ENCODE results near the gene EIF4G3. TPM values are rescaled to one million over a fixed set of nuclear protein-coding genes. Genes with fewer than 3 reads are reported as not detected.

The EIF4G3 gene
- total and polyA plus RNA-seq, 2 of the 8 experiments (the other 6 are each of a cell fraction or from before 2014, with no cell fraction given): 47.5 to 66.6 TPM

DNA sequence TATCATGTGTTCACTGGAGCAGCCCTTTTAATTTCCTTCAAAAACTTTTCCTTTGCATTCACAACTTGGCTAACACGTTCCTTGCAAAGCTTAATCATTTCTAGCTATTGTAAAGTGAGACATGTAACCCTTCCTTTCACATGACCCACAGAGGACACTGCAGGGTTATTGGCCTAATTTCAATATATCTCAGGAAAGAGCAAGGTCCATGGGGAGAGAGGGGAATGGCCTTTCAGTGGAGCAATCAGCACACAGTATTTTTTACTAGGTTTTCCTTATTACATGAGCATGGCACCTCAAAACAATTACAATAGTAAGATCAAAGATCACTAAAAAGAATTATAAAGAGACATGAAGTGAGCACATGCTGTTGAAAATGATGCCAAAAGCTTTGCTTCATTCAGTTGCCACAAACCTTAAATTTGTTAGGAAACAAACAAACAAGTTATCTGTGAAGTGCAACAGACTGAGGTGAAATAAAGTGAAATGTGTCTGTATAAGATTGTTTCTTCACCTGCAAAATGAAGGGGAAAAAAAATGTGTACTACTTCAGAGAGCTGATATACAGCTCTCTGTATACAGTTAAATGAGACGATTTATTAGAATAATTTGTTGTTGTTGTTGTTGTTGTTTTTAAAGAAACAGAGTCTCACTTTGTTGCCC, 61.5 kb downstream of the EIF4G3 start:
- POLR2A ChIA-PET (ENCODE audit: partially characterized antibody): interaction anchor here (0.6 to 3.2 kb wide), 3 partner anchors 8 to 13 kb away, joined by 4 to 9 read pairs (median 4); no protein-coding TSS in a partner anchor
- peaks cover 0 to 46% of the 10 kb centered on the region in 2 experiments; a peak in 2 of 4 replicates for H3K79me2 ChIP-seq (ENCODE audit: control insufficient read depth in 1 of 2, insufficient read depth in 2 of 2, low read length in 2 of 2)
- no peak overlapping the region for H3K18ac ChIP-seq (ENCODE audit: extremely low read depth, low read length)
- no peak overlapping the region for H3K14ac ChIP-seq (ENCODE audit: insufficient read length)
- no peak overlapping the region for H4K91ac ChIP-seq (replicated peaks; ENCODE audit: insufficient read length, low read length)
- no peak overlapping the region for H3K56ac ChIP-seq (replicated peaks; ENCODE audit: insufficient read length, low read depth, low read length)
- H2BK20ac ChIP-seq (ENCODE audit: low read length): no peak overlapping the region
- H3K4me1 ChIP-seq (replicated peaks in 1 of 4; ENCODE audit: control insufficient read depth in 3 of 4, insufficient read depth in 4 of 4, low read length in 3 of 4): no peaks in the 10 kb centered on the region
- no peak overlapping the region for H2BK5ac ChIP-seq (ENCODE audit: low read depth, low read length)
- H3K4me2 ChIP-seq (ENCODE audit: insufficient read depth in 1 of 2, low read depth in 2 of 2, low read length in 2 of 2): no peak overlapping the region
- no peak overlapping the region for H2BK12ac ChIP-seq (ENCODE audit: low read depth, low read length)
- H4K8ac ChIP-seq (ENCODE audit: extremely low read depth, insufficient read depth, low read length): no peak overlapping the region
- CTCF ChIA-PET (ENCODE audit: partially characterized antibody): interaction anchor here (0.6 to 1.4 kb wide), 3 partner anchors 9 to 303 kb away, joined by 3 to 4 read pairs (median 4); no protein-coding TSS in a partner anchor
- WGBS, 2 experiments (ENCODE audit: extremely low coverage in 1 of 2, insufficient coverage in 1 of 2, insufficient read length in 1 of 2, insufficient replicate concordance in 2 of 2, low coverage in 1 of 2, low lambda C conversion rate in 2 of 2, missing lambda C conversion rate in 1 of 2): 85% methylated on average over 2 of the region's 2 CpGs; no CpG with 5 or more reads in 1 of the 2 experiments
- H4K20me1 ChIP-seq (replicated peaks in 1 of 2; ENCODE audit: control insufficient read depth in 1 of 2, insufficient read depth in 2 of 2, low read length in 2 of 2): peaks cover 2 to 7% of the 10 kb centered on the region in 2 experiments
- no peak overlapping the region for H2BK15ac ChIP-seq (ENCODE audit: low read length)
- no peak overlapping the region for H4K5ac ChIP-seq (ENCODE audit: insufficient read length, low read depth, low read length)
- H3K9me3 ChIP-seq (ENCODE audit: insufficient read depth in 2 of 2, low read depth in 1 of 2, low read length in 1 of 2): no peaks in the 10 kb centered on the region
- no peak overlapping the region for H3K9ac ChIP-seq (replicated peaks in 1 of 4; ENCODE audit: extremely low read depth in 1 of 4, low read depth in 3 of 4, low read length in 3 of 4)
- DNase-seq (ENCODE audit: low read depth in 1 of 2, low spot score in 2 of 2) (no peak), FAIRE-seq (no peak)
- H3K36me3 ChIP-seq (ENCODE audit: control insufficient read depth in 2 of 4, insufficient read depth in 4 of 4, low read length in 3 of 4): no peaks in the 10 kb centered on the region; a peak in 1 of 8 replicates
- no peaks in the 10 kb centered on the region for H3K27me3 ChIP-seq (replicated peaks in 1 of 4; ENCODE audit: control insufficient read depth in 3 of 4, extremely low read depth in 1 of 4, insufficient read depth in 3 of 4, low read length in 3 of 4)
- no peak overlapping the region for H3K27ac ChIP-seq (ENCODE audit: low read depth, low read length)
- H3K23me2 ChIP-seq (ENCODE audit: low read depth, low read length): no peaks in the 10 kb centered on the region
- H3K79me1 ChIP-seq (ENCODE audit: low read depth, low read length): no peaks in the 10 kb centered on the region
- no peak overlapping the region for H3K23ac ChIP-seq (ENCODE audit: insufficient read length)
- no peak overlapping the region for H2AK5ac ChIP-seq (ENCODE audit: low read depth, low read length)
- H2BK120ac ChIP-seq (replicated peaks; ENCODE audit: low read depth, low read length): no peak overlapping the region
- no peak overlapping the region for H3K4ac ChIP-seq (replicated peaks; ENCODE audit: insufficient read length, low read depth, low read length)
- no peak overlapping the region for H3K4me3 ChIP-seq (ENCODE audit: extremely low read depth in 1 of 4, insufficient read depth in 2 of 4, low read depth in 3 of 4, low read length in 4 of 4)
- H2AFZ ChIP-seq (ENCODE audit: low read length): no peak overlapping the region
- TF ChIP-seq, protein P1, sequence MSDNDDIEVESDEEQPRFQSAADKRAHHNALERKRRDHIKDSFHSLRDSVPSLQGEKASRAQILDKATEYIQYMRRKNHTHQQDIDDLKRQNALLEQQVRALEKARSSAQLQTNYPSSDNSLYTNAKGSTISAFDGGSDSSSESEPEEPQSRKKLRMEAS (IDR thresholded peaks at IDR 0.05): no peak
- TF ChIP-seq HDAC2 (IDR thresholded peaks at IDR 0.05; ENCODE audit: borderline replicate concordance in 1 of 2, low read depth in 2 of 2, low read length in 2 of 2) (no peak), CHD2 (IDR thresholded peaks at IDR 0.05; ENCODE audit: low read length) (no peak), CBX5 (IDR thresholded peaks at IDR 0.05; ENCODE audit: low read depth, low read length) (no peak), TAF7 (optimal IDR thresholded peaks at IDR 0.05; ENCODE audit: borderline replicate concordance, low read depth, low read length) (no peak), RNF2 (IDR thresholded peaks at IDR 0.05; ENCODE audit: borderline replicate concordance, low read depth, low read length, missing control alignments, poor library complexity, severe bottlenecking) (no peak)
